Endothelial cell of umbilical vein (primary cell): Measurements from ENCODE around the gene FKBP8. TPM values are rescaled to one million over a fixed set of nuclear protein-coding genes. Genes with fewer than 3 reads are reported as not detected.

ENCODE experiments used
- BruUV-seq: library from RNA; stranded (reverse); fragments of 400-500 nt; replicated peaks from 2 replicates; lab custom pipeline; 2021; lab: Mats Ljungman, UMichigan
- CTCF ChIA-PET: fragments of 300-600, 350-600 bp; sonication (Branson Sonifier 250); formaldehyde crosslinking; loops from one replicate; lab custom pipeline; 2021; ENCODE audit warnings: antibody characterized with exemption, inconsistent platforms; lab: Charles Lee
- POLR2A ChIA-PET: fragments of 300-600, 350-600 bp; sonication (Branson Sonifier 250); formaldehyde crosslinking; loops from one replicate; lab custom pipeline; 2021; ENCODE audit warnings: antibody characterized with exemption, inconsistent platforms; lab: Charles Lee
- DNase-seq: peaks from one replicate; pipeline ENCODE4 v3.0.0-alpha.2; 2011; ENCODE audit warnings: low read depth, low spot score
- FAIRE-seq: peaks from 2 replicates; lab custom pipeline; 2011; peaks lifted over from hg19 to GRCh38; lab: Jason Lieb, UNC
- H2AFZ ChIP-seq: 2 replicates; pipeline ENCODE4 v1.6.0; 2012; ENCODE audit warnings: low read depth, low read length, control low read depth, inconsistent platforms
- H3K27ac ChIP-seq: 2 replicates; pipeline ENCODE4 v1.5.1; 2011; ENCODE audit warnings: low read depth, mild to moderate bottlenecking, control low read depth, low read length, moderate library complexity; ENCODE audit not compliant: insufficient read depth
- H3K27me3 ChIP-seq, 2 experiments: 2 replicates each; pipeline versions ENCODE4 v1.6.0 to v1.6.1; 2011; ENCODE audit warnings: low read length in 2 of 2, mixed read lengths in 1 of 2; ENCODE audit not compliant: control insufficient read depth in 2 of 2, insufficient read depth in 2 of 2
- H3K36me3 ChIP-seq, 2 experiments: 2 replicates in 1 of 2; 3 replicates in 1 of 2; pipeline ENCODE4 v1.5.1; 2011; ENCODE audit warnings: low read length in 2 of 2, mild to moderate bottlenecking in 1 of 2, moderate library complexity in 1 of 2; ENCODE audit not compliant: control insufficient read depth in 2 of 2, insufficient read depth in 2 of 2; ENCODE audit errors: extremely low read depth in 1 of 2
- H3K4me1 ChIP-seq: 3 replicates; pipeline ENCODE4 v1.5.1; 2011; ENCODE audit warnings: mild to moderate bottlenecking, low read length; ENCODE audit not compliant: control insufficient read depth, insufficient read depth; ENCODE audit errors: extremely low read depth
- H3K4me2 ChIP-seq: 2 replicates; pipeline ENCODE4 v1.6.1; 2011; ENCODE audit warnings: low read length, control low read depth, mixed read lengths; ENCODE audit not compliant: insufficient read depth
- H3K4me3 ChIP-seq, 3 experiments: fragments of 200-600 bp in 1 of 3; sonication (generic), shearing (Covaris generic) in 1 of 3; replicated peaks in 1 of 3; 2 replicates each; pipeline ENCODE4 v1.5.1; 2011 to 2016; ENCODE audit warnings: control low read depth in 3 of 3, low read length in 3 of 3, mild to moderate bottlenecking in 2 of 3, inconsistent platforms in 1 of 3, low read depth in 1 of 3, moderate library complexity in 1 of 3; ENCODE audit not compliant: insufficient read depth in 1 of 3
- H3K79me2 ChIP-seq: 2 replicates; pipeline ENCODE4 v1.6.0; 2012; ENCODE audit warnings: low read length, inconsistent platforms; ENCODE audit not compliant: control insufficient read depth, insufficient read depth
- H3K9ac ChIP-seq: replicated peaks from 2 replicates; pipeline ENCODE3; 2011; ENCODE audit warnings: low read length, control low read depth; ENCODE audit not compliant: insufficient read depth; ENCODE audit errors: extremely low read depth
- H3K9me1 ChIP-seq: replicated peaks from 3 replicates; pipeline ENCODE4 v1.6.0; 2011; ENCODE audit warnings: mild to moderate bottlenecking, low read length; ENCODE audit not compliant: control insufficient read depth, insufficient read depth; ENCODE audit errors: extremely low read depth
- H3K9me3 ChIP-seq: replicated peaks from 2 replicates; pipeline ENCODE4 v1.5.1; 2012; ENCODE audit warnings: low read length, inconsistent platforms; ENCODE audit not compliant: control insufficient read depth, insufficient read depth
- H4K20me1 ChIP-seq: replicated peaks from 2 replicates; pipeline ENCODE3; 2011; ENCODE audit warnings: mild to moderate bottlenecking, low read length; ENCODE audit not compliant: control insufficient read depth, insufficient read depth; ENCODE audit errors: extremely low read depth
- CTCF ChIP-seq, 2 donors: IDR thresholded peaks; 1 replicate in 1 of 2; 2 replicates in 1 of 2; pipeline ENCODE4 v1.5.1; 2011; ENCODE audit warnings: low read length in 2 of 2, mild to moderate bottlenecking in 2 of 2, moderate library complexity in 2 of 2, control low read depth in 1 of 2, inconsistent platforms in 1 of 2, low read depth in 1 of 2; ENCODE audit not compliant: insufficient read depth in 1 of 2; ENCODE audit errors: extremely low read depth in 1 of 2
- EZH2 ChIP-seq: IDR thresholded peaks from 2 replicates; pipeline ENCODE4 v1.6.1; 2012; ENCODE audit warnings: borderline replicate concordance, low read depth, mild to moderate bottlenecking, moderate library complexity, low read length, inconsistent platforms; ENCODE audit not compliant: severe bottlenecking
- FOS ChIP-seq: IDR thresholded peaks from 2 replicates; pipeline ENCODE4 v1.6.1; 2011; ENCODE audit warnings: mild to moderate bottlenecking, low read length, moderate library complexity, borderline replicate concordance; ENCODE audit not compliant: insufficient read depth
- GATA2 ChIP-seq: IDR thresholded peaks from 2 replicates; pipeline ENCODE4 v1.7.0; 2011; ENCODE audit warnings: low read depth, mild to moderate bottlenecking, moderate library complexity, mixed read lengths, low read length; ENCODE audit not compliant: insufficient read length, insufficient read depth
- JUN ChIP-seq: IDR thresholded peaks from 2 replicates; pipeline ENCODE4 v1.6.1; 2011; ENCODE audit warnings: borderline replicate concordance, low read depth; ENCODE audit not compliant: insufficient read length, insufficient read depth
- MAX ChIP-seq: IDR thresholded peaks from 2 replicates; pipeline ENCODE4 v1.6.1; 2011; ENCODE audit not compliant: insufficient read depth, insufficient read length
- MYC ChIP-seq: IDR thresholded peaks from one replicate; pipeline ENCODE4 v1.6.1; 2011; ENCODE audit warnings: mild to moderate bottlenecking, low read depth, low read length
- POLR2A ChIP-seq: IDR thresholded peaks from 2 replicates; pipeline ENCODE4 v1.6.1; 2012; ENCODE audit warnings: low read depth, mild to moderate bottlenecking, control low read depth, low read length
- POLR2AphosphoS5 ChIP-seq: IDR thresholded peaks from 2 replicates; pipeline ENCODE4 v1.6.1; 2012; ENCODE audit warnings: low read depth, mild to moderate bottlenecking, control low read depth, low read length, moderate library complexity; ENCODE audit not compliant: insufficient read depth
- dilution Hi-C: fragments of 300-500 bp; cut with MboI; formaldehyde crosslinking; loops from one replicate; pipeline ENCODE4 v1.15.0; 2019; ENCODE audit warnings: low sequenced_read_pairs; ENCODE audit not compliant: extremely low pct_ligation_motif_present
- intact Hi-C: fragments of 100-400 bp; cut with micrococcal nuclease; formaldehyde crosslinking; loops from one replicate; pipeline ENCODE4 v1.10.0; 2022
- polyA plus RNA-seq, 4 experiments: library from polyadenylated mRNA; depleted of rRNA in 3 of 4; stranded (reverse) in 3 of 4; unstranded in 1 of 4; fragments of >200 nt; gene quantifications; 2 replicates each; pipeline versions ENCODE4 v1.2.1 to v1.2.3, GENCODE V29; 2011 to 2012; ENCODE audit warnings: missing spikeins in 1 of 4
- total RNA-seq: library from RNA; stranded (reverse); gene quantifications from 2 replicates; pipeline ENCODE4 v1.2.3, GENCODE V29; 2021

FKBP8 gene
- total and polyA plus RNA-seq, 2 donors (not counting 3 experiments of a cell fraction or from before 2014, with no cell fraction given) = 150 to 173 TPM

- H3K9me1 ChIP-seq = no peaks in the 10 kb centered on the region
- POLR2A ChIA-PET = interaction anchor here (1.3 to 2.1 kb wide), 4 partner anchors 21 to 51 kb away, joined by 3 to 8 read pairs (median 4); partner anchors contain the start of genes KXD1 and UBA52
- peak within 1 kb of the TSS; percentile 97 for H3K9ac ChIP-seq
- no peaks in the 10 kb centered on the region for H4K20me1 ChIP-seq
- peak within 1 kb of the TSS; percentile 68 for H2AFZ ChIP-seq
- TF ChIP-seq POLR2AphosphoS5 = peak; percentile 93
- no peak for TF ChIP-seq MYC
- no peak for TF ChIP-seq EZH2
- no peak for TF ChIP-seq GATA2
- no peak for TF ChIP-seq JUN
- TF ChIP-seq CTCF (IDR thresholded peaks at IDR 0.05; ENCODE audit: extremely low read depth in 1 of 2, insufficient read depth in 1 of 2, low read depth in 1 of 2, low read length in 2 of 2) = no peak
- TF ChIP-seq POLR2A = peak; percentile 95
- no peak for TF ChIP-seq MAX
- no peak for TF ChIP-seq FOS
- intact Hi-C loops = loop anchor here (1.0 to 2.0 kb wide), 6 partner anchors 23 to 105 kb away; partner anchors contain the start of genes KXD1 and UBA52
- H3K36me3 ChIP-seq = no peaks in the 10 kb centered on the region
- H3K79me2 ChIP-seq = peaks cover 44% of the 10 kb centered on the region
- H3K27me3 ChIP-seq = no peaks in the 10 kb centered on the region
- H3K4me1 ChIP-seq = peaks cover 12% of the 10 kb centered on the region
- no peaks in the 10 kb centered on the region for H3K9me3 ChIP-seq
- H3K4me3 ChIP-seq = peak within 1 kb of the TSS; percentile 71 to 85 (median 82)
- BruUV-seq = no TSS peak
- peak within 1 kb of the TSS; percentile 89 for H3K27ac ChIP-seq
- CTCF ChIA-PET = interaction anchor here (0.7 to 3.6 kb wide), 10 partner anchors 10 to 71 kb away, joined by 4 to 25 read pairs (median 6); partner anchors contain the start of genes KXD1 and REX1BD
- H3K4me2 ChIP-seq = peak within 1 kb of the TSS; percentile 94
- FAIRE-seq (no peak), DNase-seq (no peak)
- dilution Hi-C loops = no loop called here
These were observed 21.7 kb downstream of the FKBP8 start, which contains the start of gene ELL for GRCh38 chr19:18521692-18522123. ELL (minus strand) TSS chr19:18522070; CDS start chr19:18522055, 15 bp downstream.
